ENCODE results near the gene TXNRD1.

TXNRD1 gene

DNA sequence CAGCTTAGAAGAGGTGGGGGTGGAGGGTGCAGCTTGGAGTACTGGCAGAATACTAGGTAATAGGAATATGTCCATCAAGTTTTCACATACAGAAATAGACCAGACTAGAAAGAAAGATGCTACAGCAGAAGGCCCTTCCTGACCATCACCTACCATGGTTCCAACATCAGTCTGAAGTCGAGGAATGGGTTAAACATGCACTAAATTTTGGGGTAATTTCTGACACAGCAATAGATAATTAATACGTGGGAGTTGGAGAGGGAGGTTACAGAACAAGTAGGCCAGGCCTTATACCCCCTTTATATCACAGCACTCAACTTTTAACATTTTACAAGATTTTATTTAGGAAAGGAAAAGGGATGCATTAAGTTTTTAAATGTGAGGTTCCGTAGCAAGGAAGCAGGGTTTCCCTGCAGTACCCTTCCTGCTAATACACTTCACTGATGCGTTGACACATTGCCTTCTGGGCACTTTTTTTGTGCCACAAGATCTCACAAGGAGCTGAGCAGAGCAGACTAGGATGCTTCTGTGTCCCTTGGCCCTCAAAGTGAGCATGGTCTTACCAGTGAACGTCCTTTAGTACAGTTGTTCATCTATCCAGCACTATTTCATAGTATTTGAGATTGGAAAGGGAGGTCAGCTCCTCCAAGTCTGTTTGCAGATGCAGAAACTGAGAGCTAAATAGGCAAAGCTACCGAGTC lies 138.7 kb downstream of the TXNRD1 start:
- Histone ChIP-seq H3K79me2 (no peaks in the 10 kb centered on the region), H3K9ac (no peak overlapping the region), H3K4me2 (ENCODE audit: low read length) (no peak overlapping the region), H2AFZ (no peak overlapping the region), H3K27ac (no peak overlapping the region), H3K4me3 (ENCODE audit: low read depth, low read length) (no peak overlapping the region), H3K36me3 (ENCODE audit: control insufficient read depth, insufficient read depth, low read length) (no peaks in the 10 kb centered on the region), H3K4me1 (no peaks in the 10 kb centered on the region), H3K9me3 (ENCODE audit: control insufficient read depth, low read length) (no peaks in the 10 kb centered on the region), H3K27me3 (ENCODE audit: control insufficient read depth, insufficient read depth, low read length) (no peaks in the 10 kb centered on the region)
- TF ChIP-seq, protein P1, sequence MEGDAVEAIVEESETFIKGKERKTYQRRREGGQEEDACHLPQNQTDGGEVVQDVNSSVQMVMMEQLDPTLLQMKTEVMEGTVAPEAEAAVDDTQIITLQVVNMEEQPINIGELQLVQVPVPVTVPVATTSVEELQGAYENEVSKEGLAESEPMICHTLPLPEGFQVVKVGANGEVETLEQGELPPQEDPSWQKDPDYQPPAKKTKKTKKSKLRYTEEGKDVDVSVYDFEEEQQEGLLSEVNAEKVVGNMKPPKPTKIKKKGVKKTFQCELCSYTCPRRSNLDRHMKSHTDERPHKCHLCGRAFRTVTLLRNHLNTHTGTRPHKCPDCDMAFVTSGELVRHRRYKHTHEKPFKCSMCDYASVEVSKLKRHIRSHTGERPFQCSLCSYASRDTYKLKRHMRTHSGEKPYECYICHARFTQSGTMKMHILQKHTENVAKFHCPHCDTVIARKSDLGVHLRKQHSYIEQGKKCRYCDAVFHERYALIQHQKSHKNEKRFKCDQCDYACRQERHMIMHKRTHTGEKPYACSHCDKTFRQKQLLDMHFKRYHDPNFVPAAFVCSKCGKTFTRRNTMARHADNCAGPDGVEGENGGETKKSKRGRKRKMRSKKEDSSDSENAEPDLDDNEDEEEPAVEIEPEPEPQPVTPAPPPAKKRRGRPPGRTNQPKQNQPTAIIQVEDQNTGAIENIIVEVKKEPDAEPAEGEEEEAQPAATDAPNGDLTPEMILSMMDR (IDR thresholded peaks at IDR 0.05) = no peak

DNA sequence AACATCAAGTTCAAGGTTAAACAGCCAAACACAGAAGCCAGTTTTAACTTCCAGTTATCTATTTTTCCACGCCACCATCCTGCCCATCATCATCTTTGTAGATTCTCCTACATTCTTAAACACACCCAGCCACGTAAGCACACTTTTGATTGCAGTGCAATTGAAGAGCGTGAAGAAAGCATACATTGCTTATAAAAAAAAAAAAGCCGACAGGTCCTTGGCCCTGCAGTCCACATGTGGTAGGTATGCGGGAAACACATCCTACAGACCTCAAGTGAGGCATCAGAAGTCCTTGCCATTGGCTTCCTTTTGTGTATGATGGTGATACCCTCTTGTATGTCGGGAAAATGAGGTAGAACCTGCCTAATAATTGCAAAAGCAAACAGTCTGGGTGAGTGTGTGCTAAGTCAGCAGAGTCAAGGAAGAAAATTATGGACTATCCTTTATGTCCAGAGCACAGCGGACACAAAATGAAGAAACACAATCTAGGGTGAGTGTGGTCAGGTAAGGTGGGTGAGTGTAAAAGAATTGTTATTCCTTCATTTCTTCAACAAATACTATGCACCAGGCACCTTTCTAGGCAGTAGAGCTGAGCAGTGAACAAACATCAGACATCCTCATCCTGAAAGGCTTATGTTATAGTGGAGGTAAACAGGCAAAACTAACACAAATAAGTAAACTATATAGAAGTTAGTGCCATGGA lies 139.4 kb downstream of the TXNRD1 start:
- H3K4me1 ChIP-seq = no peaks in the 10 kb centered on the region
- no peak overlapping the region for H3K4me2 ChIP-seq (ENCODE audit: low read length)
- TF ChIP-seq, protein P1 (IDR thresholded peaks at IDR 0.05) = no peak
- H3K9ac ChIP-seq = no peak overlapping the region
- no peaks in the 10 kb centered on the region for H3K27me3 ChIP-seq (ENCODE audit: control insufficient read depth, insufficient read depth, low read length)
- H3K27ac ChIP-seq = no peak overlapping the region
- no peaks in the 10 kb centered on the region for H3K9me3 ChIP-seq (ENCODE audit: control insufficient read depth, low read length)
- no peak overlapping the region for H3K4me3 ChIP-seq (ENCODE audit: low read depth, low read length)
- no peak overlapping the region for H2AFZ ChIP-seq
- no peaks in the 10 kb centered on the region for H3K79me2 ChIP-seq
- H3K36me3 ChIP-seq (ENCODE audit: control insufficient read depth, insufficient read depth, low read length) = no peaks in the 10 kb centered on the region

DNA sequence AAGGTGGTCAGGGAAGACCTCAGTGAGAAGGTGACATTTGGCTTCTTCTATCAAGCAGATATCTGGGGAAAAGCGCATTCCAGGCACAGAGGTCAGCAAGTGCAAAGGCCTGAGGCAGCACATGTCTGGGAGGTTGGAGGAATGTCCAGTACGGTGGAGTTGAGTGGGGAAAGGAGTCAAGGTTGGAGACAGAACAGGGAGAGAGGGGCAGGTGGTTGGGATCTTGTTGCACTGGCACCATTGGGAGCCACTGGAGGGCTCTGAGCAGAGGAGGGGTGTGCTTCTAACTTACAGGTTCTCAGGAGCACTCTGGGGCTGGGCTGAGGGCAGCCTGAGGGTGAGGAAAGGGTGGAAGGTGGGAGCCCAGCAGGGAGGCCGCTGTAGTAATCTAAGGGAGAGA lies 140.1 kb downstream of the TXNRD1 start:
- H3K4me3 ChIP-seq (ENCODE audit: low read depth, low read length) = no peak overlapping the region
- no peaks in the 10 kb centered on the region for H3K27me3 ChIP-seq (ENCODE audit: control insufficient read depth, insufficient read depth, low read length)
- no peak overlapping the region for H3K9ac ChIP-seq
- H3K79me2 ChIP-seq = no peaks in the 10 kb centered on the region
- TF ChIP-seq, protein P1 (IDR thresholded peaks at IDR 0.05) = no peak
- no peaks in the 10 kb centered on the region for H3K4me1 ChIP-seq
- H3K36me3 ChIP-seq (ENCODE audit: control insufficient read depth, insufficient read depth, low read length) = no peaks in the 10 kb centered on the region
- H3K9me3 ChIP-seq (ENCODE audit: control insufficient read depth, low read length) = no peaks in the 10 kb centered on the region
- H3K27ac ChIP-seq = no peak overlapping the region
- no peak overlapping the region for H2AFZ ChIP-seq
- no peak overlapping the region for H3K4me2 ChIP-seq (ENCODE audit: low read length)

DNA sequence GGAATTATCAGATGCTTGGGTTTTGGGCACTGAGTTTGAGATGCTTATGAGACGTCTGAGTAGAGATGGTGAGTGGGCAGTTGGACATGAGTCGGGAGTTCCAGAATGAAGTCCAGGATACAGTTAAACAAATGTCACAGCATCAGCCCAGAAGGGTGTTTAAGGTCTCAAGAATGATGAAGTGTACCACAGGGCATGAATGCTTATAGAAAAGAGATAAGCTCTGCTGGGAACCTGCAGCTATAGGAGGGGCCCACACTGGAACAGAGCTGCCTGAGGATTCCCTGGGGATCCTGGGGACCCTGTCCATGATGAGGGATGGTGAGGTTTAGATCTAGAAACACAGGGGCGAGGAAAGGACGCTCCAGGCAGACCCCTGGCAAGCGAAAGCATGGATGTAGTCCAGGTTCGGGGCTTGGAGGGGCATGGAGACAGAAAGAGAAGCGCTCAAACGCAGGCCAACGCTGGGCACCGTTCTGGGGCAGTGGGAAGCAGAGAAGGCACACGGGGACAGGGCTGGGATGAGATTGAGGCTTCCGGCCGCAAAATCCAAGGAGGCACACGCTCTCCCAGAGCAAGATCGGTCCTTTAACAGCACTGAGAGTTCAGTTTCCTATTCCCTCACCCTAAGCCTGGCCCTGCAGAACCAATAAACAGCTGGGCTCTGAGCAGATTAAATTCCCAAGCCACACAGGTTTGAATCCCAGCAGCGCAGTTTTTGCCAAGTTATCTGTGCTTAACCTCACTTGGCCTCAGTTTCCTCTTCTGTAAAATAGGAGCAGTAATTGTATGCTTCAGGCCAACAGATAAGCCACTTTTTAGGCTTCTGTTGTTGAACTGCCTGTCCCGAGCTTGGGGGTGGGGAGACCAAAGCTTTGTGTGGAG lies 140.9 kb downstream of the TXNRD1 start:
- Histone ChIP-seq H3K4me3 (ENCODE audit: low read depth, low read length) (no peak overlapping the region), H2AFZ (no peak overlapping the region)
- TF ChIP-seq, protein P1 (IDR thresholded peaks at IDR 0.05) = no peak

More for the DNA sequence above, 140.9 kb downstream of the TXNRD1 start:
- H3K27ac ChIP-seq = no peak overlapping the region
- H3K27me3 ChIP-seq (ENCODE audit: control insufficient read depth, insufficient read depth, low read length) = no peaks in the 10 kb centered on the region
- H3K9me3 ChIP-seq (ENCODE audit: control insufficient read depth, low read length) = no peaks in the 10 kb centered on the region
- H3K36me3 ChIP-seq (ENCODE audit: control insufficient read depth, insufficient read depth, low read length) = no peaks in the 10 kb centered on the region
- H3K4me2 ChIP-seq (ENCODE audit: low read length) = no peak overlapping the region
- no peak overlapping the region for H3K9ac ChIP-seq
- H3K4me1 ChIP-seq = no peaks in the 10 kb centered on the region
- H3K79me2 ChIP-seq = no peaks in the 10 kb centered on the region

Data from parathyroid adenoma (tissue), 2 donors.